ENCODE measurements around the gene NCK2.

The NCK2 gene

GRCh38 chr2:105734762-105735538 lies 9.8 kb upstream of the NCK2 start:
- DNase-seq (ENCODE audit: low read depth in 3 of 3, low spot score in 1 of 3): no peak

GRCh38 chr2:105736145-105736544 lies 8.6 kb upstream of the NCK2 start:
- no peak for DNase-seq (ENCODE audit: low read depth in 3 of 3, low spot score in 1 of 3)

GRCh38 chr2:105737980-105738657 lies 6.6 kb upstream of the NCK2 start:
- no peak for DNase-seq (ENCODE audit: low read depth in 3 of 3, low spot score in 1 of 3)

- no peak for DNase-seq (ENCODE audit: low read depth in 3 of 3, low spot score in 1 of 3)
Observed at GRCh38 chr2:105738658-105739241, 6.0 kb upstream of the NCK2 start.

GRCh38 chr2:105739426-105739825 lies 5.3 kb upstream of the NCK2 start:
- DNase-seq (ENCODE audit: low read depth in 3 of 3, low spot score in 1 of 3): no peak

GRCh38 chr2:105739944-105740530 lies 4.7 kb upstream of the NCK2 start:
- no peak for DNase-seq (ENCODE audit: low read depth in 3 of 3, low spot score in 1 of 3)

- DNase-seq (ENCODE audit: low read depth in 3 of 3, low spot score in 1 of 3): no peak
Observed at GRCh38 chr2:105741174-105741573, 3.5 kb upstream of the NCK2 start.

GRCh38 chr2:105741617-105742016 lies 3.1 kb upstream of the NCK2 start:
- DNase-seq (ENCODE audit: low read depth in 3 of 3, low spot score in 1 of 3): no peak

- DNase-seq (ENCODE audit: low read depth in 3 of 3, low spot score in 1 of 3): peak in 2 of 3 donors; percentile 36 to 59
Observed at GRCh38 chr2:105744091-105744908, 412 bp upstream of the NCK2 start.

GRCh38 chr2:105746177-105747080 lies 1.7 kb downstream of the NCK2 start:
- DNase-seq (ENCODE audit: low read depth in 3 of 3, low spot score in 1 of 3): peak; percentile 38 to 80 (median 50)

GRCh38 chr2:105747254-105747894 lies 2.7 kb downstream of the NCK2 start:
- DNase-seq (ENCODE audit: low read depth in 3 of 3, low spot score in 1 of 3): no peak

GRCh38 chr2:105747991-105748390 lies 3.3 kb downstream of the NCK2 start:
- DNase-seq (ENCODE audit: low read depth in 3 of 3, low spot score in 1 of 3): no peak

- no peak for DNase-seq (ENCODE audit: low read depth in 3 of 3, low spot score in 1 of 3)
Observed at GRCh38 chr2:105748566-105748965, 3.9 kb downstream of the NCK2 start.

- no peak for DNase-seq (ENCODE audit: low read depth in 3 of 3, low spot score in 1 of 3)
Observed at GRCh38 chr2:105749583-105750400, 5.1 kb downstream of the NCK2 start.

- DNase-seq (ENCODE audit: low read depth in 3 of 3, low spot score in 1 of 3): no peak
Observed at GRCh38 chr2:105750735-105751134, 6.0 kb downstream of the NCK2 start.

- no peak for DNase-seq (ENCODE audit: low read depth in 3 of 3, low spot score in 1 of 3)
Observed at GRCh38 chr2:105751272-105751671, 6.6 kb downstream of the NCK2 start.

- no peak for DNase-seq (ENCODE audit: low read depth in 3 of 3, low spot score in 1 of 3)
Observed at GRCh38 chr2:105752691-105753358, 8.1 kb downstream of the NCK2 start.

- DNase-seq (ENCODE audit: low read depth in 3 of 3, low spot score in 1 of 3): no peak
Observed at GRCh38 chr2:105753380-105753779, 8.7 kb downstream of the NCK2 start.
